Type B pancreatic cell (in vitro differentiated cells): ENCODE data around the gene CKB. TPM values are rescaled to one million over a fixed set of nuclear protein-coding genes. Genes with fewer than 3 reads are reported as not detected.

Experiments used
- DNase-seq: peaks from one replicate; pipeline ENCODE4 v3.0.0; 2021; ENCODE audit warnings: mixed read lengths; ENCODE audit not compliant: unreplicated experiment; ENCODE audit errors: extremely low spot score
- H3K27ac Mint-ChIP-seq: 2 replicates; pipeline ENCODE4 v1.8.0; 2021; ENCODE audit warnings: mild to moderate bottlenecking, mixed read lengths
- H3K27me3 Mint-ChIP-seq: 2 replicates; pipeline ENCODE4 v1.8.0; 2021; ENCODE audit warnings: mixed read lengths
- H3K36me3 Mint-ChIP-seq: 2 replicates; pipeline ENCODE4 v1.8.0; 2021; ENCODE audit warnings: mixed read lengths
- H3K4me1 Mint-ChIP-seq: one replicate; pipeline ENCODE4 v1.8.0; 2021; ENCODE audit warnings: mixed read lengths; ENCODE audit not compliant: unreplicated experiment
- H3K4me3 Mint-ChIP-seq: 2 replicates; pipeline ENCODE4 v1.8.0; 2021; ENCODE audit warnings: mild to moderate bottlenecking, mixed read lengths
- H3K9me3 Mint-ChIP-seq: 2 replicates; pipeline ENCODE4 v1.8.0; 2021; ENCODE audit warnings: mixed read lengths
- CTCF ChIP-seq: fragments of 200-600 bp; sonication (generic); conservative IDR thresholded peaks from 2 replicates; pipeline ENCODE4 v1.5.0; 2021; ENCODE audit warnings: antibody characterized with exemption, mild to moderate bottlenecking
- total RNA-seq: library from RNA; stranded (reverse); gene quantifications from 2 replicates; pipeline ENCODE4 v1.2.1, GENCODE V29; 2021; ENCODE audit warnings: low replicate concordance

Gene CKB
- total RNA-seq, 1 donor from 2014 or later = 323 TPM

- Mint-ChIP-seq H3K9me3 (no peaks in the 10 kb centered on the region), H3K27ac (no peak overlapping the region), H3K36me3 (no peaks in the 10 kb centered on the region), H3K27me3 (no peaks in the 10 kb centered on the region), H3K4me3 (no peak overlapping the region), H3K4me1 (no peaks in the 10 kb centered on the region)
- no peak for DNase-seq
- no peak for TF ChIP-seq CTCF
Measured at GRCh38 chr14:103547455-103547940, 24.9 kb upstream of the CKB start.

DNA sequence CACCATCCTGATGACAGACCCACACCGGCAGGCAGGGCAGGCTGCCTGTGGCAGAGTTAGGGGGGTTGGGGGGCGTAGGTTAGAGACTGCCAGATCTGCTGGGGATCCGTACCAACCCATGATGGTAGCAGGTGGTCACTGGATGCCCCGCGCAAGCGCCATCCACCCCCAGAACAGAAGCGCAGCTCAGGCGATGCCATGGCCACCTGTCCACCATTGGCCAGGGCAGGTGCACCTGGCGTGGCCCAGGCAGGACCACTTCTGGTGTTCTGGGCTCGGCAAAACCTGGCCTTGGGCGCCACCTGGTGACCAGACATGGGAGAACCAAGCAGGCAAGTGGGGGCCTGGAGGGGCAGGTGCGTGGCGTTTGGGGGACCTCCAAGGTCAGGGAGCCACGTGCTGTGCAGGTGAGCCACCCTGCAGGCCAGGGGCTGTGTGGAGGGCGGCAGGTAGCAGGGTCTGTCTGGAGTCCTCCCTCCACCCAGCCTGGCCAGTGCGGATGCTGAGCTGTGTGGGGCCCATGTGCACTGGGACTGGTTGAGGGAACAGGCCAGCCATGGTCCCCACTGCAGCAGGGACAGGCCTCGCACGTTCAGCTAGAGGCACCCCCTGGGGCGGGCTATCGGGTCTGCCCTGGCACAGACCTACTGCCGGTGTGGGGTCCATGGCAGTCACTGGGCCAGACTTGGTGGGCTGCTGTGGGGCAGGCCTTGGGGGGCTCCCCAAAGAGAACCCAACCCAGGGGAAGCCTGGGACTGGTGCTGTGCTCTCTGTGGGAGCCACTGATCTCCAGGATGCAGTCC is 24.2 kb upstream of the CKB start:
- Mint-ChIP-seq H3K36me3 (no peaks in the 10 kb centered on the region), H3K9me3 (no peaks in the 10 kb centered on the region), H3K4me1 (no peaks in the 10 kb centered on the region), H3K27ac (no peak overlapping the region), H3K27me3 (no peaks in the 10 kb centered on the region), H3K4me3 (no peak overlapping the region)
- peak; percentile 99 for TF ChIP-seq CTCF
- DNase-seq = no peak

DNA sequence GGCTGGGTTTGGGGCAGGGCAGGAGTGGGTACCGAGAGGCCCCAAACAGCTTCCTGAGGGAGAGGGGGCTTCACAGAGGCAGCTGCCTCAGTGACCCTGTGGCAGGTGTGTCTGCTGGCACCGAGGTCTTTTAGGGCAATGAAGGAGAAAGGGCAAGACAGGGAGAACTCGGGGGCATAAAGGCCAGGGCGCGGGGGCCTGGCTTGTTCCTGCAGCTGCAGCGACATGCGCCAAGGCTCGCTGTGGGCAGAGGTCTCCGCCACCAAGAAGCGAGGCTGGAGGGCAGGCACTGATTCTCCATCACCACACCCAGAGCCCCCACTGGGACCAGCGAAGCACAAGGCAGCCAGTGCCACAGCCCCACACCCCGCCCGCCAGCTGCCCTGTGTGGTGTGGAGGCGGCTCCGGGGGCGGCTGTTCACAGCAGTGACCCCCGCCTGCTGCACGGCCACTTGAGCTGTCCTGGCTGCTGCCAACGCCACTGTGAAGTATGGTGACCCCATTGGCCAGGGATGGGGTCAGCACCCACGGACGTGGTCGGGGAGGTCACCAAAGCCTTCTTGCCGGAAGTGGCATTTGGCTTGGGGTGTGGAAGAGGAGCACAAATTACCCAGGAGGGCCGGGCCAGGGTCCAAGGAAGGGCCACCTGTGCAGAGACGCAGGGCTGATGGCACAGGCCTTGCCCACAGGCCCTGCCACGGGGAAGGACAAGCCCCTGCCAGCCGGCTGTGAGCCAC is 23.5 kb upstream of the CKB start:
- DNase-seq = no peak
- Mint-ChIP-seq H3K27ac (peak overlapping the region; percentile 48), H3K4me1 (no peaks in the 10 kb centered on the region), H3K4me3 (no peak overlapping the region), H3K36me3 (no peaks in the 10 kb centered on the region), H3K27me3 (no peaks in the 10 kb centered on the region), H3K9me3 (no peaks in the 10 kb centered on the region)
- no peak for TF ChIP-seq CTCF

DNA sequence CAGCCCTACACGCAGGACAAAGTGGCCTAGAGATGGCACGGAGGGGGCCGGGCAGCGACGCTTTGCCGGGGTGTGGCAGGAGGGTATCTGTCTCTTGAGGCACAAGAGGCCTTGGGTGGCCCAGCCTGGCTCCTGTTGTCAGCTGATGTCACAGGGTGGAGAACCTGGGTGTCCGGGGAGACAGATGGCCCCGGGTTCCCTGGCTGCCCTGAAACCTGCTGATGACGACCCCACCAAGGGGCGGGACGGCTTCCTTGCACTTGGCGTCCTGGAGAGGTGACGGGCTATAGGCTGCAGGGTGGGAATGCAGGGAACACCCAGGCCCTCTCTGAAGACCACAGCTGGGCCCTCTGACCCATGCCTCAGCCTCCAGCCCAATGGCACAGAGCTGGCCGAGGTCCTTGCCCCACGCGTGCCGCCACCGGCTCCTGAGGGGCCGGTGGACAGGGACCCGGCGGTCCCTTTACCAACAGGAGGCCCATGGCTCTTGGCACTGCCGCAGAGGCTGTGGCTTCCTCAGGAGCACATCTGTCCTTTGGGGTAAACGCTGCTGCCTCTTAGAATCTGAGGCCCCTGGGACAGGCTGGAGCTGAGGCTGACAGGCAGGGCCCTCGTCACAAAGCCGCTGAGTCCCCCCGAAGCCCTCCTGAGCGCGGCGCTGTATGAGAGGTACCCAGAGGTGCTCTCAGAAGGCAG is 22.7 kb upstream of the CKB start:
- H3K27me3 Mint-ChIP-seq = no peaks in the 10 kb centered on the region
- H3K9me3 Mint-ChIP-seq = no peaks in the 10 kb centered on the region

More for the DNA sequence above, 22.7 kb upstream of the CKB start:
- no peak for TF ChIP-seq CTCF
- Mint-ChIP-seq H3K4me1 (peaks cover 4% of the 10 kb centered on the region), H3K4me3 (no peak overlapping the region), H3K27ac (peak overlapping the region; percentile 48), H3K36me3 (no peaks in the 10 kb centered on the region)
- DNase-seq = no peak
